ENCODE data around the gene CDKAL1. TPM values are rescaled to one million over a fixed set of nuclear protein-coding genes. Genes with fewer than 3 reads are reported as not detected.
"Not testable (repeated sequence)": the region's sequence is repeated elsewhere in the genome, so short reads cannot be mapped to it uniquely, and the experiment has no call there.

The CDKAL1 gene
- total and polyA plus RNA-seq, 2 donors (not counting 3 experiments of a cell fraction or from before 2014, with no cell fraction given) = 6.1 to 20.5 TPM

DNA sequence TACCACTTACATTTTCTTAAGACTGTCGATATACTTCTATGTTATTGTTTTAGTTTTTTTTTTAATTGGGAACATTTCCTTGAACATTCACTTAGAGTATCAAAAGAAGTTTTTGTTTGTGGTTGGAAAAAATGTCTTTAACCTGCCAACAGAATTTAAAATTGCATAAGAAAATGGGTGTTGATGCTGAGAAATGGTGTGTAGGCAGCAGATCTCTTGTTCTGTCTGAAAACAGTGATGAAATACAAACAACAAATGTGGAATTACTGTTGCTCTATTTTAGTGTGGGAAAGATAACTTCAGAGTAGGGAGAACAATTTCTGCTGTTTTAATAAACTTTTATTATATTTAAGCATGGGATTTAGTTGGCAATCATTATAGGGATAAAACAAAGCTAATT is 293.5 kb downstream of the CDKAL1 start:
- no TSS peak for BruUV-seq (replicated peaks)
- Histone ChIP-seq H3K27me3 (ENCODE audit: control insufficient read depth in 2 of 2, insufficient read depth in 2 of 2, low read length in 2 of 2) (no peaks in the 10 kb centered on the region), H3K27ac (ENCODE audit: insufficient read depth, low read depth, low read length) (no peak overlapping the region), H3K9me3 (replicated peaks; ENCODE audit: control insufficient read depth, insufficient read depth, low read length) (no peaks in the 10 kb centered on the region), H2AFZ (ENCODE audit: low read depth, low read length) (no peak overlapping the region), H3K36me3 (ENCODE audit: control insufficient read depth in 2 of 2, extremely low read depth in 1 of 2, insufficient read depth in 2 of 2, low read length in 2 of 2) (no peaks in the 10 kb centered on the region), H4K20me1 (replicated peaks; ENCODE audit: control insufficient read depth, extremely low read depth, insufficient read depth, low read length) (no peaks in the 10 kb centered on the region), H3K79me2 (ENCODE audit: control insufficient read depth, insufficient read depth, low read length) (no peaks in the 10 kb centered on the region), H3K9ac (replicated peaks; ENCODE audit: extremely low read depth, insufficient read depth, low read length) (no peak overlapping the region), H3K9me1 (replicated peaks; ENCODE audit: control insufficient read depth, extremely low read depth, insufficient read depth, low read length) (no peaks in the 10 kb centered on the region), H3K4me2 (ENCODE audit: insufficient read depth, low read length) (no peak overlapping the region), H3K4me1 (ENCODE audit: control insufficient read depth, extremely low read depth, insufficient read depth, low read length) (peaks cover 14% of the 10 kb centered on the region), H3K4me3 (replicated peaks in 1 of 3; ENCODE audit: insufficient read depth in 1 of 3, low read depth in 1 of 3, low read length in 3 of 3) (no peak overlapping the region)
- intact Hi-C loops (cut with micrococcal nuclease) = no loop called here
- POLR2A ChIA-PET = no interaction called here
- dilution Hi-C loops (cut with MboI; ENCODE audit: extremely low pct_ligation_motif_present, low sequenced_read_pairs) = no loop called here
- FAIRE-seq (no peak), DNase-seq (ENCODE audit: low read depth, low spot score) (no peak)
- CTCF ChIA-PET = interaction anchor here (2.4 kb wide), 1 partner anchor 761 kb away, joined by 10 read pairs; no protein-coding TSS in a partner anchor
- TF ChIP-seq, protein P1, sequence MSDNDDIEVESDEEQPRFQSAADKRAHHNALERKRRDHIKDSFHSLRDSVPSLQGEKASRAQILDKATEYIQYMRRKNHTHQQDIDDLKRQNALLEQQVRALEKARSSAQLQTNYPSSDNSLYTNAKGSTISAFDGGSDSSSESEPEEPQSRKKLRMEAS (IDR thresholded peaks at IDR 0.05; ENCODE audit: insufficient read depth, insufficient read length) = no peak
- no peak for TF ChIP-seq POLR2A (IDR thresholded peaks at IDR 0.05; ENCODE audit: low read depth, low read length)
- TF ChIP-seq POLR2AphosphoS5 (IDR thresholded peaks at IDR 0.05; ENCODE audit: insufficient read depth, low read depth, low read length) = no peak

DNA sequence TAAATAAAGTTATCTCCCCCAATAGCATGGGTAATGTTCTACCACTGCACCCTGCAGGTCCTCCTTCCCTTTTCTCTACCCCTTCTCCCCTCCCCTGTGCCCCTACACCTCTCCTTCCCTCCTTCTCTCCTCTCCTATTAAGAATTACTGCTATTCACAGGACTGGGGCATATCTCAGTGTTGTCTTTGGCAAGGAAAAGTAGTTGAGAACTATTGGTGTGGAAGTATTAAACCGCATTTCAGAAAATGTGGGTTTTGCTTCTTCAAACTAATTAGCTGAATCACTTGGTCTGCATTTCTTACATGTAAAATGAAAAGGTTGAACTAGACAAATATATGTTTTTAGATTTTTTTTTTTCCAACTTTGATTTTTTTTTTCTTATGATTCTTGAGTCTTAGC is 296.3 kb downstream of the CDKAL1 start:
- H3K27me3 ChIP-seq (ENCODE audit: control insufficient read depth in 2 of 2, insufficient read depth in 2 of 2, low read length in 2 of 2) = no peaks in the 10 kb centered on the region
- no peaks in the 10 kb centered on the region for H3K36me3 ChIP-seq (ENCODE audit: control insufficient read depth in 2 of 2, extremely low read depth in 1 of 2, insufficient read depth in 2 of 2, low read length in 2 of 2)
- H2AFZ ChIP-seq (ENCODE audit: low read depth, low read length) = no peak overlapping the region
- dilution Hi-C loops (cut with MboI; ENCODE audit: extremely low pct_ligation_motif_present, low sequenced_read_pairs) = no loop called here
- H3K79me2 ChIP-seq (ENCODE audit: control insufficient read depth, insufficient read depth, low read length) = no peaks in the 10 kb centered on the region
- H3K9me3 ChIP-seq (replicated peaks; ENCODE audit: control insufficient read depth, insufficient read depth, low read length) = no peaks in the 10 kb centered on the region
- FAIRE-seq = no peak
- ChIA-PET CTCF (interaction anchor here (1.3 kb wide), 1 partner anchor 41 kb away, joined by 4 read pairs; no protein-coding TSS in a partner anchor), POLR2A (no interaction called here)
- no peak overlapping the region for H3K27ac ChIP-seq (ENCODE audit: insufficient read depth, low read depth, low read length)
- no peaks in the 10 kb centered on the region for H3K9me1 ChIP-seq (replicated peaks; ENCODE audit: control insufficient read depth, extremely low read depth, insufficient read depth, low read length)
- peaks cover 14% of the 10 kb centered on the region for H3K4me1 ChIP-seq (ENCODE audit: control insufficient read depth, extremely low read depth, insufficient read depth, low read length)
- no TSS peak for BruUV-seq (replicated peaks)
- intact Hi-C loops (cut with micrococcal nuclease) = no loop called here
- H4K20me1 ChIP-seq (replicated peaks; ENCODE audit: control insufficient read depth, extremely low read depth, insufficient read depth, low read length) = no peaks in the 10 kb centered on the region
- no peak overlapping the region for H3K4me2 ChIP-seq (ENCODE audit: insufficient read depth, low read length)
- no peak overlapping the region for H3K4me3 ChIP-seq (replicated peaks in 1 of 3; ENCODE audit: insufficient read depth in 1 of 3, low read depth in 1 of 3, low read length in 3 of 3)
- no peak for DNase-seq (ENCODE audit: low read depth, low spot score)
- no peak overlapping the region for H3K9ac ChIP-seq (replicated peaks; ENCODE audit: extremely low read depth, insufficient read depth, low read length)
- TF ChIP-seq EZH2 (IDR thresholded peaks at IDR 0.05; ENCODE audit: borderline replicate concordance, low read depth, low read length, severe bottlenecking) (no peak), POLR2AphosphoS5 (IDR thresholded peaks at IDR 0.05; ENCODE audit: insufficient read depth, low read depth, low read length) (no peak), MYC (IDR thresholded peaks at IDR 0.05; ENCODE audit: low read depth, low read length) (no peak), FOS (IDR thresholded peaks at IDR 0.05; ENCODE audit: borderline replicate concordance, insufficient read depth, low read length) (no peak), JUN (IDR thresholded peaks at IDR 0.05; ENCODE audit: borderline replicate concordance, insufficient read depth, insufficient read length, low read depth) (no peak), POLR2A (IDR thresholded peaks at IDR 0.05; ENCODE audit: low read depth, low read length) (no peak)
- TF ChIP-seq, protein P2, sequence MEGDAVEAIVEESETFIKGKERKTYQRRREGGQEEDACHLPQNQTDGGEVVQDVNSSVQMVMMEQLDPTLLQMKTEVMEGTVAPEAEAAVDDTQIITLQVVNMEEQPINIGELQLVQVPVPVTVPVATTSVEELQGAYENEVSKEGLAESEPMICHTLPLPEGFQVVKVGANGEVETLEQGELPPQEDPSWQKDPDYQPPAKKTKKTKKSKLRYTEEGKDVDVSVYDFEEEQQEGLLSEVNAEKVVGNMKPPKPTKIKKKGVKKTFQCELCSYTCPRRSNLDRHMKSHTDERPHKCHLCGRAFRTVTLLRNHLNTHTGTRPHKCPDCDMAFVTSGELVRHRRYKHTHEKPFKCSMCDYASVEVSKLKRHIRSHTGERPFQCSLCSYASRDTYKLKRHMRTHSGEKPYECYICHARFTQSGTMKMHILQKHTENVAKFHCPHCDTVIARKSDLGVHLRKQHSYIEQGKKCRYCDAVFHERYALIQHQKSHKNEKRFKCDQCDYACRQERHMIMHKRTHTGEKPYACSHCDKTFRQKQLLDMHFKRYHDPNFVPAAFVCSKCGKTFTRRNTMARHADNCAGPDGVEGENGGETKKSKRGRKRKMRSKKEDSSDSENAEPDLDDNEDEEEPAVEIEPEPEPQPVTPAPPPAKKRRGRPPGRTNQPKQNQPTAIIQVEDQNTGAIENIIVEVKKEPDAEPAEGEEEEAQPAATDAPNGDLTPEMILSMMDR (IDR thresholded peaks at IDR 0.05; ENCODE audit: extremely low read depth in 1 of 2, insufficient read depth in 1 of 2, low read depth in 1 of 2, low read length in 2 of 2) = no peak
- TF ChIP-seq, protein P1 (IDR thresholded peaks at IDR 0.05; ENCODE audit: insufficient read depth, insufficient read length) = no peak

DNA sequence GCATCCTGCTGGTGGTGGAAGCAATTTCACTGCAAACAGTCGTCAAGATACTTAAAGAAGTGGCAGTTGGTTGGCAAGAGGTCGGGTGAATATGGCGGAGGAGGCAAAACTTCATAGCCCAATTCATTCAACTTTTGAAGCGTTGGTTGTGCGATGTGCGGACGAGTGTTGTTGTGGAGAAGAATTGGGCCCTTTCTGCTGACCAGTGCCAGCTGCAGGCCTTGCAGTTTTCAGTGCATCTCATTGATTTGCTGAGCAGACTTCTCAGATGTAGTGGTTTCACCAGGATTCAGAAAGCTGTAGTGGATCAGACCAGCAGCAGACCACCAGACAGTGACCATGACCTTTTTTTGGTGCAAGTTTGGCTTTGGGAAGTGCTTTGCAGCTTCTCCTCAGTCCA is 297.0 kb downstream of the CDKAL1 start:
- H3K36me3 ChIP-seq (ENCODE audit: control insufficient read depth in 2 of 2, extremely low read depth in 1 of 2, insufficient read depth in 2 of 2, low read length in 2 of 2); H3K27me3 ChIP-seq (ENCODE audit: control insufficient read depth in 2 of 2, insufficient read depth in 2 of 2, low read length in 2 of 2); H3K4me2 ChIP-seq (ENCODE audit: insufficient read depth, low read length); H2AFZ ChIP-seq (ENCODE audit: low read depth, low read length); POLR2A ChIA-PET; H3K9me1 ChIP-seq (replicated peaks; ENCODE audit: control insufficient read depth, extremely low read depth, insufficient read depth, low read length); H3K4me1 ChIP-seq (ENCODE audit: control insufficient read depth, extremely low read depth, insufficient read depth, low read length); dilution Hi-C loops (cut with MboI; ENCODE audit: extremely low pct_ligation_motif_present, low sequenced_read_pairs); FAIRE-seq; intact Hi-C loops (cut with micrococcal nuclease); H3K27ac ChIP-seq (ENCODE audit: insufficient read depth, low read depth, low read length); BruUV-seq (replicated peaks); H3K9ac ChIP-seq (replicated peaks; ENCODE audit: extremely low read depth, insufficient read depth, low read length); H4K20me1 ChIP-seq (replicated peaks; ENCODE audit: control insufficient read depth, extremely low read depth, insufficient read depth, low read length); H3K79me2 ChIP-seq (ENCODE audit: control insufficient read depth, insufficient read depth, low read length); CTCF ChIA-PET; H3K9me3 ChIP-seq (replicated peaks; ENCODE audit: control insufficient read depth, insufficient read depth, low read length); H3K4me3 ChIP-seq (replicated peaks in 1 of 3; ENCODE audit: insufficient read depth in 1 of 3, low read depth in 1 of 3, low read length in 3 of 3); DNase-seq (ENCODE audit: low read depth, low spot score): not testable (repeated sequence)
